ENCODE data around the gene TRIM14.
A peak's percentile ranks its signal among the peaks of the same experiment; 100 is the strongest.

TRIM14 gene

GRCh38 chr9:98118640-98119601 is at the start of gene TRIM14:
Gene TRIM14 (minus strand): TSS chr9:98119222. CDS start chr9:98119188, 34 bp downstream.
- peak; percentile 30; the same call in 1 of the 2 replicates for TF ChIP-seq CTCF (conservative IDR thresholded peaks at IDR 0.05; ENCODE audit: low read length)
- TF ChIP-seq EZH2phosphoT487 (IDR thresholded peaks at IDR 0.05; ENCODE audit: borderline replicate concordance), result no peak
- no peaks in the 10 kb centered on the region for H3K9me2 ChIP-seq (replicated peaks; ENCODE audit: low read depth, low read length)
- H3K36me3 ChIP-seq (ENCODE audit: insufficient read depth, low read length), result no peaks in the 10 kb centered on the region
- 0 out of 2 replicates have a peak, but pooled peaks cover 3% of the 10 kb centered on the region for H3F3A ChIP-seq (ENCODE audit: low read depth)
- H3K4me2 ChIP-seq (ENCODE audit: low read depth, low read length, poor library complexity, severe bottlenecking), result peak within 1 kb of the TSS; percentile 86
- peaks cover 6% of the 10 kb centered on the region; the same call in 1 of the 2 replicates for H3K79me2 ChIP-seq (ENCODE audit: insufficient read depth, low read length)
- H3K4me1 ChIP-seq (ENCODE audit: insufficient read depth, low read length, poor library complexity, severe bottlenecking), result peaks cover 41% of the 10 kb centered on the region
- no peaks in the 10 kb centered on the region for H3K27me3 ChIP-seq (ENCODE audit: insufficient read depth, low read length, poor library complexity, severe bottlenecking)
- peak within 1 kb of the TSS; percentile 79 for H3K9ac ChIP-seq (ENCODE audit: low read depth, low read length, poor library complexity, severe bottlenecking)
- peak within 1 kb of the TSS; percentile 74 for H3K4me3 ChIP-seq (ENCODE audit: low read length, poor library complexity, severe bottlenecking)
- H2AFZ ChIP-seq (ENCODE audit: low read length), result peak within 1 kb of the TSS; percentile 92
- no peaks in the 10 kb centered on the region for H3K9me3 ChIP-seq (ENCODE audit: insufficient read depth, low read depth, low read length)
- H4K20me1 ChIP-seq (ENCODE audit: insufficient read depth, low read length, poor library complexity, severe bottlenecking), result no peaks in the 10 kb centered on the region

GRCh38 chr9:98168153-98168780 is 49.2 kb upstream of the TRIM14 start:
- TF ChIP-seq EZH2phosphoT487 (IDR thresholded peaks at IDR 0.05; ENCODE audit: borderline replicate concordance), result no peak
- H3K4me1 ChIP-seq (ENCODE audit: insufficient read depth, low read length, poor library complexity, severe bottlenecking), result peaks cover 6% of the 10 kb centered on the region
- no peak overlapping the region for H2AFZ ChIP-seq (ENCODE audit: low read length)
- H4K20me1 ChIP-seq (ENCODE audit: insufficient read depth, low read length, poor library complexity, severe bottlenecking), result no peaks in the 10 kb centered on the region
- no peaks in the 10 kb centered on the region for H3K27me3 ChIP-seq (ENCODE audit: insufficient read depth, low read length, poor library complexity, severe bottlenecking)
- no peaks in the 10 kb centered on the region for H3K79me2 ChIP-seq (ENCODE audit: insufficient read depth, low read length)
- H3K9ac ChIP-seq (ENCODE audit: low read depth, low read length, poor library complexity, severe bottlenecking), result no peak overlapping the region
- no peak overlapping the region for H3K4me3 ChIP-seq (ENCODE audit: low read length, poor library complexity, severe bottlenecking)
- no peaks in the 10 kb centered on the region for H3F3A ChIP-seq (ENCODE audit: low read depth)
- H3K9me2 ChIP-seq (replicated peaks; ENCODE audit: low read depth, low read length), result no peaks in the 10 kb centered on the region
- no peaks in the 10 kb centered on the region for H3K9me3 ChIP-seq (ENCODE audit: insufficient read depth, low read depth, low read length)
- no peaks in the 10 kb centered on the region for H3K36me3 ChIP-seq (ENCODE audit: insufficient read depth, low read length)
- H3K4me2 ChIP-seq (ENCODE audit: low read depth, low read length, poor library complexity, severe bottlenecking), result no peak overlapping the region

GRCh38 chr9:98164912-98165311 is 45.9 kb upstream of the TRIM14 start:
- no peaks in the 10 kb centered on the region for H3K9me2 ChIP-seq (replicated peaks; ENCODE audit: low read depth, low read length)
- no peak overlapping the region for H3K4me2 ChIP-seq (ENCODE audit: low read depth, low read length, poor library complexity, severe bottlenecking)
- H3K79me2 ChIP-seq (ENCODE audit: insufficient read depth, low read length), result no peaks in the 10 kb centered on the region
- TF ChIP-seq CTCF (conservative IDR thresholded peaks at IDR 0.05; ENCODE audit: low read length) (no peak), EZH2phosphoT487 (IDR thresholded peaks at IDR 0.05; ENCODE audit: borderline replicate concordance) (no peak)
- no peaks in the 10 kb centered on the region for H3K9me3 ChIP-seq (ENCODE audit: insufficient read depth, low read depth, low read length)
- peaks cover 6% of the 10 kb centered on the region for H3K4me1 ChIP-seq (ENCODE audit: insufficient read depth, low read length, poor library complexity, severe bottlenecking)
- no peak overlapping the region for H3K9ac ChIP-seq (ENCODE audit: low read depth, low read length, poor library complexity, severe bottlenecking)
- no peak overlapping the region for H2AFZ ChIP-seq (ENCODE audit: low read length)
- H3K36me3 ChIP-seq (ENCODE audit: insufficient read depth, low read length), result no peaks in the 10 kb centered on the region
- no peaks in the 10 kb centered on the region for H3K27me3 ChIP-seq (ENCODE audit: insufficient read depth, low read length, poor library complexity, severe bottlenecking)
- no peaks in the 10 kb centered on the region for H4K20me1 ChIP-seq (ENCODE audit: insufficient read depth, low read length, poor library complexity, severe bottlenecking)
- H3K4me3 ChIP-seq (ENCODE audit: low read length, poor library complexity, severe bottlenecking), result no peak overlapping the region
- H3F3A ChIP-seq (ENCODE audit: low read depth), result no peaks in the 10 kb centered on the region
